ENCODE measurements around the gene PTPRD.

The PTPRD gene

DNA sequence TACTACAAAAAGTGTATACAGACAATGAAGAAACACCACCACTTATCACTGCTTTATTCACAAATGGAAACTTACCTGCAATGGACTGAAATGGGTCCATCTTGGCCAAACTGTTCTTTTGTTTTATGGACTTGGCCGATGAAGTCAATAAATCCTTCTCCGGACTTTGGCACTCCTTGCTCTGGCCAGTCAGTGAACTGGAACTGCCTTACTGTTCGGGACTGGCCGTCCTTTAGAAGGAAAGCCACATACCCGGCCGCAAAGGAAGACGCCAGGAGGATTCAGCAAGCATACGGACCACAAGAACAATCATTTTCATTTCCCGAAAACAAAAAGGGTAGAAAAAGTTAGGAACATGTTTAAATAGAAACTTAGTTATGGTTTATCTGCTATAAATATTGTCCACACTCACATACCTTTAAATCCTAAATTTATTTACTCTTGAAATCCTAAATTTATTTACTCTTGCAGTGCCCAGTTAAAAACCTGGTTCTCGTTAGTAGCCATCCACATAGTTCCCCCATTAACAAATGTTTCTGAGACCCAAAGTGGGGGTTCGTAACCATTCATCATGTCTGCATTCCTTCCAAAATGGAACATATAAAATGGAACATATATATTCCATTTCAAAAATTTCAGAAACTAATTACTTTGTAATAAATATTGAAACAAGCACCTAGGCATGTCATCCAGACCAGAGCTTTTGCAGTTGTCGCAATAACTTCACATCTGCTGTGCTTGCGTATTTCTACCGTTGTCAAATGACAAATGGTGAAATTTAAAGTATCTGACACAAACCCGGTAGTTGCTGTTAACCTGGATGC, 2281.1 kb downstream of the PTPRD start:
- no peak for DNase-seq (ENCODE audit: low read depth, low spot score)
- no peaks in the 10 kb centered on the region for H3K9me3 ChIP-seq (ENCODE audit: low read depth, low read length)
- TF ChIP-seq POLR2AphosphoS5 (IDR thresholded peaks at IDR 0.05; ENCODE audit: borderline replicate concordance, low read depth, low read length): no peak
- TF ChIP-seq FOXP2 (optimal IDR thresholded peaks at IDR 0.05; ENCODE audit: control extremely low read depth, extremely low read length, insufficient read depth): no peak
- no peak for TF ChIP-seq EZH2 (IDR thresholded peaks at IDR 0.05)
- H3K36me3 ChIP-seq (ENCODE audit: insufficient read depth, low read length): no peaks in the 10 kb centered on the region
- H3K9ac ChIP-seq (ENCODE audit: insufficient read length): no peak overlapping the region
- no peak overlapping the region for H3K4me3 ChIP-seq
- no peak overlapping the region for H3K27ac ChIP-seq

DNA sequence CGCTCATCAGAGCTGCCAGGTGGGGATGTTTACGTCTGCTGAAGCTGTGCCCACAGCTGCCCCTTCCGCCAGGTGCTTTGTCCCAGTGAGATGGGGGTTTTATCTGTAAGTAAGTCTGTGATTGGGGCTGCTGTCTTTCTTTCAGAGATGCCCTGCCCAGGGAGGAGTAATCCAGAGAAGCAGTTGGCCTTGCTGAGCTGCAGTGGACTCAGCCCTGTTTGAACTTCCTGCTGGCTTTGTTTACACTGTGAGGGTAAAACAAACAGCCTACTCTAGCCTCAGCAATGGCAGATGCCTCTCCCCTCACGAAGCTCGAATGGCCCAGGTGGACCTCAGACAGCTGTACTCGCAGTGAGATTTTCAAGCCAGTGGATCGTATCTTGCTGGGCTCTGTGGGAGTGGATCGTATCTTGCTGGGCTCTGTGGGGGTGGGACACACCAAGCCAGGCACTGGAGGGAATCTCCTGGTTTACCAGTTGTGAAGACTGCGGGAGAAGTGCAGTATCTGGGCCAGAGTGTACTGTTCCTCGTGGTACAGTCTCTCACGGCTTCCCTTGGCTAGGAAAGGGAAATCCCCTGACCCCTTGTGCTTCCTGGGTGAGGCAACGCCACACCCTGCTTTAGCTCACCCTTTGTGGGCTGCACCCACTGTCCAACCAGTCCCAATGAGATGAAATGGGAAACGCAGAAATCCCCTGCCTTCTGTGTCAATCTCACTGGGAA, 2283.1 kb downstream of the PTPRD start:
- no peak for DNase-seq (ENCODE audit: low read depth, low spot score)
- no peaks in the 10 kb centered on the region for H3K9me3 ChIP-seq (ENCODE audit: low read depth, low read length)
- TF ChIP-seq FOXP2 (optimal IDR thresholded peaks at IDR 0.05; ENCODE audit: control extremely low read depth, extremely low read length, insufficient read depth): no peak
- TF ChIP-seq EZH2 (IDR thresholded peaks at IDR 0.05): no peak
- TF ChIP-seq POLR2AphosphoS5 (IDR thresholded peaks at IDR 0.05; ENCODE audit: borderline replicate concordance, low read depth, low read length): no peak

DNA sequence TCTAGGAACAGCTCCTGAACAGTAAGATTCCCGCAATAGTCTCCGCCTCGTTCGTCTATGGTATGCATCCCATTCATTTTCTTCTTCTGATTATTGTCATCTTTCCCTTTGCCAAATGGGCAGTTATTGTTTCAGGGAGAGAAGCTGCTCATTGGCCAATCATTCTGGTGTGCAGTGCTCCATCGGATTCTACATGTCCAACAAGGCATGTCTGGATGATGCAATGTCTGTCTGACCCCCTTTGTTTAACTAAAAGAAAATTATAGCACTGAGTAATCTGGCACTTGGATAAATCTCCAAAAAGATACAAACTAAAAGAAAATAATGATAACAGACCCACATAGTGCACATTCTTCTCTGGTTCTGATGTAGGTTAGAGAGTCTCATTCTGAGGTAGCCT, 2297.6 kb downstream of the PTPRD start:
- Histone ChIP-seq H3K4me3 (no peak overlapping the region), H3K9me3 (ENCODE audit: low read depth, low read length) (no peaks in the 10 kb centered on the region), H3K9ac (ENCODE audit: insufficient read length) (no peak overlapping the region), H3K27ac (no peak overlapping the region), H3K36me3 (ENCODE audit: insufficient read depth, low read length) (no peaks in the 10 kb centered on the region)
- no peak for DNase-seq (ENCODE audit: low read depth, low spot score)
- TF ChIP-seq FOXP2 (optimal IDR thresholded peaks at IDR 0.05; ENCODE audit: control extremely low read depth, extremely low read length, insufficient read depth): no peak
- no peak for TF ChIP-seq POLR2AphosphoS5 (IDR thresholded peaks at IDR 0.05; ENCODE audit: borderline replicate concordance, low read depth, low read length)
- TF ChIP-seq EZH2 (IDR thresholded peaks at IDR 0.05): no peak

More for the DNA sequence above, 2283.1 kb downstream of the PTPRD start:
- Histone ChIP-seq H3K36me3 (ENCODE audit: insufficient read depth, low read length) (no peaks in the 10 kb centered on the region), H3K27ac (no peak overlapping the region), H3K4me3 (no peak overlapping the region), H3K9ac (ENCODE audit: insufficient read length) (no peak overlapping the region)

DNA sequence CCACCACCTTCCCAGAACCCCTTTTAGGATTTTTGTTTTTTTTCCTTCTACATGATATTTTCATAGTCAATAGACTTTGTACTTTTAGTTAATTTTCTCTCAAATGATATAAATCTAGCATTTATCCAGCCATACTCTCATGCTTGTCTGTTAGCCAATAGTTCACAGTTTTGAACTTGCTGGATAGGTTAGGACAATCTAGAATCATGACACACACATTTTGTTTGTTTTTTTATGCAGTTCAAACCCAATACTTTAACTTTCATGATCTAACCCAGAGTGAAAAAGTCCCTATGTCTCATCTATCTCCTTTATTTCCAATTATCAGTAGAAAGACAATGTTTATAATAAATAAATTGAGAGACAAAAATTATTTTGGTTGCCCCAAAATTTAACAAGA, 2303.5 kb downstream of the PTPRD start:
- Histone ChIP-seq H3K9ac (ENCODE audit: insufficient read length) (no peak overlapping the region), H3K36me3 (ENCODE audit: insufficient read depth, low read length) (no peaks in the 10 kb centered on the region), H3K4me3 (no peak overlapping the region), H3K9me3 (ENCODE audit: low read depth, low read length) (no peaks in the 10 kb centered on the region), H3K27ac (no peak overlapping the region)
- TF ChIP-seq FOXP2 (optimal IDR thresholded peaks at IDR 0.05; ENCODE audit: control extremely low read depth, extremely low read length, insufficient read depth): no peak
- no peak for TF ChIP-seq POLR2AphosphoS5 (IDR thresholded peaks at IDR 0.05; ENCODE audit: borderline replicate concordance, low read depth, low read length)
- no peak for TF ChIP-seq EZH2 (IDR thresholded peaks at IDR 0.05)
- DNase-seq (ENCODE audit: low read depth, low spot score): no peak

DNA sequence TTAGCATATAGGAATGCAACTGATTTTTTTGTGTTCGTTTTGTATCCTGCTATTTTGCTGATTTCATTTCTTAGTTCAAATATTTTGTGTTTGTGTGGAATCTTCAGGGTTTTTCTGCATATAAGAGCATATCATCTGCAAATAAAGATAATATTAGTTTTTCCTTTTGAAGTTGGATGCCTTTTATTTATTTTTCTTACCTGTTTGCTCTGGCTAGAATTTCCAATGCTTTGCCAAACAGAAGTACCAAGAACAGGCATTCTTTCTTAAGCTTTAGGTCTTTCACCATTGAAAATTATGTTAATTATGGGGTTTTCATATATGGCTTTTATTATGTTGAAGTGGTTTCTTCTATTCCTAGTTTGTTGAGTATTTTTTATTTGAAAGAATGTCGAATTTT, 2308.1 kb downstream of the PTPRD start:
- no peak overlapping the region for H3K4me3 ChIP-seq
- H3K36me3 ChIP-seq (ENCODE audit: insufficient read depth, low read length): no peaks in the 10 kb centered on the region
- DNase-seq (ENCODE audit: low read depth, low spot score): no peak
- no peak overlapping the region for H3K27ac ChIP-seq
- no peak overlapping the region for H3K9ac ChIP-seq (ENCODE audit: insufficient read length)
- H3K9me3 ChIP-seq (ENCODE audit: low read depth, low read length): no peaks in the 10 kb centered on the region
- TF ChIP-seq EZH2 (IDR thresholded peaks at IDR 0.05): no peak
- no peak for TF ChIP-seq POLR2AphosphoS5 (IDR thresholded peaks at IDR 0.05; ENCODE audit: borderline replicate concordance, low read depth, low read length)
- TF ChIP-seq FOXP2 (optimal IDR thresholded peaks at IDR 0.05; ENCODE audit: control extremely low read depth, extremely low read length, insufficient read depth): no peak

DNA sequence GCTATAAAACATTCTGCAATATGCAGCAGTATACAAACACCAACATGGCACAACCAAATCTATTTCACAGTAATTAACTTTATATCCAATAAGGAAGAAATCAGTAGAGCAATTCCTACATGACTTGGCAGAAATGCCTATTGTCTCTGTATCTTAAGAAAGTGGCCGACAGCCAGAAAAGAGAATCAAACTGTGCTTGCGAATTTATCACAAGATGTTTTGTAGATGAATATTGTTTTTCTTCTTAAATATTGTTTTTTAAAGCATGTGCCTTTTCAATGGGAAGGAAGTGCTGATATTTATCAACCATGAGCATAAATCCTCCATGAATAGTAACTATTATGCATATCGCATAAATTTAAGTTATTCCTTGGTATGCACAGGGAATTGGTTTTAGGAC, 2311.5 kb downstream of the PTPRD start:
- no peaks in the 10 kb centered on the region for H3K36me3 ChIP-seq (ENCODE audit: insufficient read depth, low read length)
- TF ChIP-seq EZH2 (IDR thresholded peaks at IDR 0.05) (no peak), FOXP2 (optimal IDR thresholded peaks at IDR 0.05; ENCODE audit: control extremely low read depth, extremely low read length, insufficient read depth) (no peak), POLR2AphosphoS5 (IDR thresholded peaks at IDR 0.05; ENCODE audit: borderline replicate concordance, low read depth, low read length) (no peak)
- no peak for DNase-seq (ENCODE audit: low read depth, low spot score)
- H3K4me3 ChIP-seq: no peak overlapping the region
- H3K9me3 ChIP-seq (ENCODE audit: low read depth, low read length): no peaks in the 10 kb centered on the region
- H3K27ac ChIP-seq: no peak overlapping the region
- no peak overlapping the region for H3K9ac ChIP-seq (ENCODE audit: insufficient read length)

DNA sequence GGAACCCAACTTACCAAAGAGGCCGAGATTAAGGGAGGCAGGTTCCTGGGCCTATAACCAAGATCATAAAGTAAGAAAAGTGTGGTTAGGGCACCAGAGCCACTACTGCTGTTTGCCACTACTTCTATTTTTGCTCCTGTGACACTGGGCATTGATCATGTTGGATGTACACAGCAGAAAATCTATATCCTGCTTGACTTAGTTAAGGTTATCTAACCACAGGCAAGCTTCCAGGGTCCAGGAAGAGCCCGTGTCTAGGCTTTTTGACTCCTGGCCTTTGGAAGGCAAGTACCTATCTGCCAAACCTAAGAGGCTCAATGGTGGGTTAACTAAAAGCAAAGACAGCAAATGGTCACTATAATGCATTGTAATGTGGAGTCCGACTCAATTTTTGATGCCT, 2315.8 kb downstream of the PTPRD start:
- Histone ChIP-seq H3K4me3 (no peak overlapping the region), H3K27ac (no peak overlapping the region), H3K36me3 (ENCODE audit: insufficient read depth, low read length) (no peaks in the 10 kb centered on the region), H3K9ac (ENCODE audit: insufficient read length) (no peak overlapping the region), H3K9me3 (ENCODE audit: low read depth, low read length) (no peaks in the 10 kb centered on the region)
- DNase-seq (ENCODE audit: low read depth, low spot score): no peak
- TF ChIP-seq FOXP2 (optimal IDR thresholded peaks at IDR 0.05; ENCODE audit: control extremely low read depth, extremely low read length, insufficient read depth) (no peak), EZH2 (IDR thresholded peaks at IDR 0.05) (no peak), POLR2AphosphoS5 (IDR thresholded peaks at IDR 0.05; ENCODE audit: borderline replicate concordance, low read depth, low read length) (no peak)

DNA sequence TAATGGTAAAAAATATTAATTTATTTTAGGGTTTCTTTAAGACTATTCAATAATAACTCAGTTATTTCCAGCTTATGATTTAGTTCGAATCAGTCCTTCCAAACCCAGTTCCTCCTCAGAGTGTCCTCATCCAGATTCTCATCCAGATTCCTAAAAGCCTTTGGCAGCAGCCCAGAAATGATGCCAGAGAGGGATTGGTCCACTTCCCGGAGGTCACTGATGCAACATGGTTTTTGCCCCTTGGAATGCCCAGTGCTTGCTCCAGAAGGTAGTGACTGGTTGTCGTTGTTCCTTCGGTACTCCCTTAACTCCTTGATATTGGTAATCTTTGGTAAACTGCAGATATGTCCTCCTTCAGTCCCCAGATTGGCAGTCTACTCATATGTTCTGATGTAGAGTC, 2320.1 kb downstream of the PTPRD start:
- Histone ChIP-seq H3K4me3 (no peak overlapping the region), H3K27ac (no peak overlapping the region), H3K9me3 (ENCODE audit: low read depth, low read length) (no peaks in the 10 kb centered on the region), H3K36me3 (ENCODE audit: insufficient read depth, low read length) (no peaks in the 10 kb centered on the region), H3K9ac (ENCODE audit: insufficient read length) (no peak overlapping the region)
- no peak for DNase-seq (ENCODE audit: low read depth, low spot score)
- TF ChIP-seq FOXP2 (optimal IDR thresholded peaks at IDR 0.05; ENCODE audit: control extremely low read depth, extremely low read length, insufficient read depth) (no peak), EZH2 (IDR thresholded peaks at IDR 0.05) (no peak), POLR2AphosphoS5 (IDR thresholded peaks at IDR 0.05; ENCODE audit: borderline replicate concordance, low read depth, low read length) (no peak)
